SIG-M5 (cell line): ENCODE results near the gene TCIRG1.
A peak's percentile ranks its signal among the peaks of the same experiment; 100 is the strongest.

ENCODE experiments used
- DNase-seq: peaks from one replicate; lab custom pipeline; 2025; lab: John Stamatoyannopoulos, UW

The TCIRG1 gene

DNA sequence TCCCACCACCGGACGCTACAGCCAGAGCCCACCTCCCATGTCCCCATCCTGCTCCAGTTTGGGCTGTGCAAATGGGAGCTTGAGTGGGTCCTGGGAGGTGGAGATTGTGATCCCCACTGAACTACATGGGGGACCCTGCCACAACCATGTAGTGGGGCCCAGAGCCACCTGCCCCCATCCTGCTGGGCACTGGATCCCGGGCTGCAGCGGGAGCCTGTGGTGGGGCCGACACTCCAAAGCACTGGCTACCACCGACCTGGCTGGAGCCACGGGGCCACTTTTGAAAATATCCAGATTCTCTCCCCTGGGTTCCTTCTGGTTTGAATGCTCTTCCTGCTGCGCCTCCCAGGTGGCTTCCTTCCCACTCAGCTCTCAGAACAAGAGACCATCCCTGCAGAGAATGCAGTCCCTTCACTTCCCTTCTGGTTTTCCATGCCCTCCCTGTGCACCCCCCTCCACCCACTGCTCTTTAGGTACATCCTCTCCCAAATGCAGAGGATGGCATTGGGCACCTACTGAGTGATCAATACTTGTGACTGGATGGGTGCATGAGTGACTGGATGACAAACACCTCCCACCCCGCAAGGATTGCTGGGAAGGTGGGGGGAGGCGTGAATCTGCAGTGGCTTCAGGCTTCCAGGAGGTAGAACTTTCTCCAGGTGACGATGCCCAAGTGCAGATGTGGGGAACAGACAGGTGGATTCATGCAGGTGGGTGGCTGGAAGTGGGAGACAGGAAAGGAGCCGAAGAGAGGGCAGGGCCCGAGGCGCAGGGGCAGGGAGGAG, 34.1 kb upstream of the TCIRG1 start:
- DNase-seq: no peak

- DNase-seq: no peak
Measured at GRCh38 chr11:68006606-68007166, 32.1 kb upstream of the TCIRG1 start.

- DNase-seq: no peak
Measured at GRCh38 chr11:68007498-68008380, 31.1 kb upstream of the TCIRG1 start.

GRCh38 chr11:68008381-68009337, 30.2 kb upstream of the TCIRG1 start:
- peak; percentile 7 for DNase-seq

DNA sequence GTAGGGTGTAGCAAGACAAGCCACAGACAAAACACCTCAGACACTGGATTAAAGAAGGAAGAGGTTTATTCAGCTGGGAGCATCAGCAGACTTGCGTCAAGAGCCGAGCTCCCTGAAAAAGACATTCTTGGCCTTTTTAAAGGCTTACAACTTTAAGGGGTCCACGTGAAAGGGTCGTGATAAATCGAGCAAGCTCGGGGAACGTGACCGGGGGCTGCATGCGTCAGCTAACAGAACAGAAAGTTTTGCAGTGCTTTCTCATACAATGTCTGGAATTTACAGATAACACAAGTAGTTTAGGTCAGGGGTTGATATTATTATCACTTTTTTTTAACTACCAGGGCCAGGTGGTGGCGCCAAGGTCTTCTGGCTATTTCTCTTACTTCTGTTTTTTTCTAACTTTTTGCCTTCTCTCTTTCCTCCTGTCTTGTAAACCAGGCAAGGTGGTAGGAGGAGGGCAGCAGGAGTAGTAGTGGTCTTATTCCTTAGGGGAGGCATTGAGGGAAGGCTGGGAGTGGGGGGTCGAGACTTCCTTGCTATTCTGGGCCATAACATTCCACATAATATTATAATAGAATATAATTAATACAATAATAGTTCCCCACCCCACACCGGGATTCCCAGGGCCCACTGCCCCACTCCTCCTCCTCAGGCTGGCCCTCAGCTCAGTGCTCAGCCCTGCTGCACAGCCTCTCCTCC, 29.3 kb upstream of the TCIRG1 start:
- no peak for DNase-seq

DNA sequence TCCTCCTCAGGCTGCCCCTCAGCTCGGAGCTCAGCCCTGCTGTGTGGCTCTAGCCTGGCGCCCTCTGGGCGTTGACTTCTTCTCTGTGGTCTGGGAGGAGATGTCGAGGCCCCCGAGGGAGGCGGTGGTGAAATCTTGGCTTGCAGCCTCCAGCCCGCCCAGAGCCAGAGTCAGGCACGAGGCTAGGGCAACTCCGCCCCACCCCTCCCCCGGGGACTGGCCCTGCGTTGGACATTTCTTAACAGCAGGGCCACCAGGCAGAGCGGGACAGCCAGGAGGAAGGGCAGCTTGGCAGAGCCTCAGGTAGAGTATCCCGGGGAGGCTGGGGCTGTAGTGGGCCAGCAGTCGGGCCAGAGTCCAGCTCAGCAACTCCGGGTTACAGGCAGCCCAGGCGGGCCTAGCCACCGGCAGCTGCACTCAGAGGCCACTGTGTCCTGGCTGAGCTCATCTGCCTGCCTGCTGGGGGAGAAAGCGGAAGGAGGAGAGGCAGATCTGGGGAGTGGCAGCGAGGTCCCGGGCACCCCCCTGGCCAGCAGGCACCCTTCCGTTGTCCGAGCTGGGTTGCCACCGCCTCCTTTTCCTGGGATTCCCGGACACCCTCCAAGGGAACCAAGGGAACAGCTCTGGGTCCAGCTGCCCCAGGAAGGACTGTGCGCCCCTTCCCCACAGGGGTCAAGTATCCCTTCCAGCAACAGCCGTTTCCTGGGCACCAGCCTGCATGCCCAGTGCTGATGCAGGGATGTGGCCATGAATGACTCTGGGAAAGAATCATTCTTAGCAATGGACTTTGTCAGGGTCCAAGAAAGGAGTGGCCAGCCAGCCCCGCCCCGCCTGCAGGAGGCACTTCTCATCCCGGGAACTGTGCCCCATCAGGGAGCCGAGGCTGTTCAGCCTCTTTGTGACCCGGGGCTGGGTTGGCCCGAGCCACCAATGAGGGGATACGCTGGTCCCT, 28.5 kb upstream of the TCIRG1 start, which contains the start of gene ALDH3B1:
ALDH3B1 (plus strand) TSS at position 238 of the 952 bp plus-strand sequence. CDS start 4,971 bp downstream, outside the sequence.
- DNase-seq: peak; percentile 48

GRCh38 chr11:68011051-68011943, 27.5 kb upstream of the TCIRG1 start:
- DNase-seq: no peak

DNA sequence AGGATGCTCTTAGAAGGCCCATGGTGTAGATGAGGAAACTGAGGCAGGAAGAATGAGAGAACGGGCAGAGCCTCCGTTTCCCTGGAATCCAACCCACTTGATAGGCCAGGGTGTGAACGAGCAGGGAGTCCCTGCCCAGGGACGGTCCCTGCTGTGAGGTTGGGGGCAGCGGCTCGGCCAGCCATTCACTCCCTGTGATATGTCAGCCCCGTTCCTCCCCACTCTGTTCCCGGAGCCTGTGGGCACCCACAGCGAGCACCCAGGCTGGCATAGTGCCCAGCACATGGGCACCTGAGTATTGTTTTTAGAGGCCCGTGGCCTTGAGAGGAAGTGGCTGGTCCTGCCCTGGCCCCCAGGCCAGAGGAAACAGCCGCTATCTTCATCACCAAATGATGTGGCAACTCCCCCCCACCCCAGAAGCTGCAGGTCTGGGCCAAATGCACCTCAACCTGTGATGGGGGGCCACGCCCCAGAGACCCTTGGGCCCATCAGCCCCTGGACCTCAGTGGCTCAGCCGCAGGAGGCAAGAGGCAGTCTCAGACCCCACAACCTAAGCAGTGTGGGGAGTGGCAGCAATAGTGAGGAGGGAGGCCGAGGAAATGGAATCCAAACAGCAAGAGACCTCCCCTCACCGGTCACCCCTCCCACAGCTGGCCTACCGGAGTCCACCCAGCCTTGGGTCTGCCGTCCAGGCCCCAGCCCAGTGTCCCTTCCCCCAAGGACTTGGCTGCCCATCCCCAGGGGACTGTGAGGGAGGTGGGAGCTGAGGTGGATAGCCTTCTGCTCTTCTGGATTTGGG, 26.6 kb upstream of the TCIRG1 start:
- DNase-seq: no peak

GRCh38 chr11:68012843-68013610, 25.8 kb upstream of the TCIRG1 start:
- no peak for DNase-seq

- no peak for DNase-seq
Measured at GRCh38 chr11:68013611-68014156, 25.1 kb upstream of the TCIRG1 start.

- DNase-seq: no peak
Measured at GRCh38 chr11:68014157-68014946, 24.5 kb upstream of the TCIRG1 start.

DNA sequence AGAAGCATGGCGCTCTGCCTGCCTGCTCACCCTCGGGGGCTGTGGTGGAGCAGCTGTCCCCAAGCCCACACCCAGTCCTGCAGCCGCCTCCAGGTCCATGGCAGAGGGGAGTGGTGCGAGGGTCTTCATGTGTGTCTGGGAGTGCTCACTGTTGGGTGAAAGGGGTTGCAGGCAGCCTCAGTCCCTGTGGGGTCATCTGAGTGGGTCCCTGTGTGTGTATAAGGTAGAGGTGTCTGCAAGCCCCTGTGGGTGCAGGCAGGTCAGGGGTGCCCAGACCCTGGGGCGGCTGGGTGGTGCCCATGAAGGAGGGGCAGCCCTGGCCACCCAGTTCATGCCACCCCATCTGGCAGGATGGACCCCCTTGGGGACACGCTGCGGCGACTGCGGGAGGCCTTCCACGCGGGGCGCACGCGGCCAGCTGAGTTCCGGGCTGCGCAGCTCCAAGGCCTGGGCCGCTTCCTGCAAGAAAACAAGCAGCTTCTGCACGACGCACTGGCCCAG, 23.8 kb upstream of the TCIRG1 start:
- DNase-seq: no peak

- DNase-seq: no peak
Measured at GRCh38 chr11:68015467-68015866, 23.4 kb upstream of the TCIRG1 start.

GRCh38 chr11:68016161-68016903, 22.5 kb upstream of the TCIRG1 start:
- no peak for DNase-seq
